ENCODE measurements around the gene CSNK2A3.
"Not testable (repeated sequence)": the region's sequence is repeated elsewhere in the genome, so short reads cannot be mapped to it uniquely, and the experiment has no call there.

Gene CSNK2A3
- long read RNA-seq, partial matches to known transcripts = 0 of 1 reads
- long read RNA-seq, other reads (novel, unspliced or antisense) = 0 of 1 reads

- not testable (repeated sequence) for H3K27me3 ChIP-seq (ENCODE audit: insufficient read depth, poor library complexity, severe bottlenecking); DNase-seq (ENCODE audit: low read depth in 1 of 2, low spot score in 1 of 2); H3K27ac ChIP-seq (replicated peaks); H3K4me3 ChIP-seq (replicated peaks; ENCODE audit: insufficient read depth, low read length)
Observed at GRCh38 chr11:11352878-11353277, at the start of gene CSNK2A3. CSNK2A3 (minus strand) TSS chr11:11353250; CDS start chr11:11353119, 131 bp downstream.

- no peak overlapping the region for H3K4me3 ChIP-seq (replicated peaks; ENCODE audit: insufficient read depth, low read length)
- H3K27ac ChIP-seq (replicated peaks) = no peak overlapping the region
- TF ChIP-seq SPI1 (IDR thresholded peaks at IDR 0.05; ENCODE audit: borderline replicate concordance, low read depth) (no peak), GABPA (IDR thresholded peaks at IDR 0.05; ENCODE audit: low read depth) (no peak), POLR2AphosphoS5 (IDR thresholded peaks at IDR 0.05; ENCODE audit: low read depth) (no peak), REST (IDR thresholded peaks at IDR 0.05; ENCODE audit: insufficient replicate concordance, low read depth) (no peak)
- TF ChIP-seq, protein P1, sequence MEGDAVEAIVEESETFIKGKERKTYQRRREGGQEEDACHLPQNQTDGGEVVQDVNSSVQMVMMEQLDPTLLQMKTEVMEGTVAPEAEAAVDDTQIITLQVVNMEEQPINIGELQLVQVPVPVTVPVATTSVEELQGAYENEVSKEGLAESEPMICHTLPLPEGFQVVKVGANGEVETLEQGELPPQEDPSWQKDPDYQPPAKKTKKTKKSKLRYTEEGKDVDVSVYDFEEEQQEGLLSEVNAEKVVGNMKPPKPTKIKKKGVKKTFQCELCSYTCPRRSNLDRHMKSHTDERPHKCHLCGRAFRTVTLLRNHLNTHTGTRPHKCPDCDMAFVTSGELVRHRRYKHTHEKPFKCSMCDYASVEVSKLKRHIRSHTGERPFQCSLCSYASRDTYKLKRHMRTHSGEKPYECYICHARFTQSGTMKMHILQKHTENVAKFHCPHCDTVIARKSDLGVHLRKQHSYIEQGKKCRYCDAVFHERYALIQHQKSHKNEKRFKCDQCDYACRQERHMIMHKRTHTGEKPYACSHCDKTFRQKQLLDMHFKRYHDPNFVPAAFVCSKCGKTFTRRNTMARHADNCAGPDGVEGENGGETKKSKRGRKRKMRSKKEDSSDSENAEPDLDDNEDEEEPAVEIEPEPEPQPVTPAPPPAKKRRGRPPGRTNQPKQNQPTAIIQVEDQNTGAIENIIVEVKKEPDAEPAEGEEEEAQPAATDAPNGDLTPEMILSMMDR (IDR thresholded peaks at IDR 0.05; ENCODE audit: insufficient read depth, low read length) = no peak
- DNase-seq (ENCODE audit: low read depth in 1 of 2, low spot score in 1 of 2) = no peak
- peaks cover 2% of the 10 kb centered on the region for H3K27me3 ChIP-seq (ENCODE audit: insufficient read depth, poor library complexity, severe bottlenecking)
Observed at GRCh38 chr11:11401960-11402535, 49.0 kb upstream of the CSNK2A3 start.

- Histone ChIP-seq H3K27ac (replicated peaks) (no peak overlapping the region), H3K4me3 (replicated peaks; ENCODE audit: insufficient read depth, low read length) (no peak overlapping the region), H3K27me3 (ENCODE audit: insufficient read depth, poor library complexity, severe bottlenecking) (peaks cover 2% of the 10 kb centered on the region)
- DNase-seq (ENCODE audit: low read depth in 1 of 2, low spot score in 1 of 2) = peak in 1 of 2 experiments; percentile 18
- no peak for TF ChIP-seq POLR2AphosphoS5 (IDR thresholded peaks at IDR 0.05; ENCODE audit: low read depth)
- TF ChIP-seq REST (IDR thresholded peaks at IDR 0.05; ENCODE audit: insufficient replicate concordance, low read depth) = no peak
- no peak for TF ChIP-seq GABPA (IDR thresholded peaks at IDR 0.05; ENCODE audit: low read depth)
- TF ChIP-seq, protein P1 (IDR thresholded peaks at IDR 0.05; ENCODE audit: insufficient read depth, low read length) = no peak
- no peak for TF ChIP-seq SPI1 (IDR thresholded peaks at IDR 0.05; ENCODE audit: borderline replicate concordance, low read depth)
Observed at GRCh38 chr11:11400635-11401232, 47.7 kb upstream of the CSNK2A3 start.

- DNase-seq (ENCODE audit: low read depth in 1 of 2, low spot score in 1 of 2) = no peak
- H3K27me3 ChIP-seq (ENCODE audit: insufficient read depth, poor library complexity, severe bottlenecking) = peaks cover 2% of the 10 kb centered on the region
- TF ChIP-seq GABPA (IDR thresholded peaks at IDR 0.05; ENCODE audit: low read depth) (no peak), POLR2AphosphoS5 (IDR thresholded peaks at IDR 0.05; ENCODE audit: low read depth) (no peak), SPI1 (IDR thresholded peaks at IDR 0.05; ENCODE audit: borderline replicate concordance, low read depth) (no peak), REST (IDR thresholded peaks at IDR 0.05; ENCODE audit: insufficient replicate concordance, low read depth) (no peak)
- TF ChIP-seq, protein P1 (IDR thresholded peaks at IDR 0.05; ENCODE audit: insufficient read depth, low read length) = no peak
- H3K27ac ChIP-seq (replicated peaks) = no peak overlapping the region
- H3K4me3 ChIP-seq (replicated peaks; ENCODE audit: insufficient read depth, low read length) = no peak overlapping the region
Observed at GRCh38 chr11:11400121-11400520, 47.1 kb upstream of the CSNK2A3 start.
